Hematopoietic multipotent progenitor cell treated with erythropoietin and hydrocortisone succinate and interleukin-3 and kit ligand, for 4 days (in vitro differentiated cells): ENCODE data around the gene ADAMTS12.
A peak's percentile ranks its signal among the peaks of the same experiment; 100 is the strongest.
"Not testable (repeated sequence)": the region's sequence is repeated elsewhere in the genome, so short reads cannot be mapped to it uniquely, and the experiment has no call there.

Source experiments
- DNase-seq: peaks from one replicate; pipeline ENCODE4 v3.0.0-alpha.2; 2015

ADAMTS12 gene

GRCh38 chr5:33901156-33901555, 9.4 kb upstream of the ADAMTS12 start:
- no peak for DNase-seq

DNA sequence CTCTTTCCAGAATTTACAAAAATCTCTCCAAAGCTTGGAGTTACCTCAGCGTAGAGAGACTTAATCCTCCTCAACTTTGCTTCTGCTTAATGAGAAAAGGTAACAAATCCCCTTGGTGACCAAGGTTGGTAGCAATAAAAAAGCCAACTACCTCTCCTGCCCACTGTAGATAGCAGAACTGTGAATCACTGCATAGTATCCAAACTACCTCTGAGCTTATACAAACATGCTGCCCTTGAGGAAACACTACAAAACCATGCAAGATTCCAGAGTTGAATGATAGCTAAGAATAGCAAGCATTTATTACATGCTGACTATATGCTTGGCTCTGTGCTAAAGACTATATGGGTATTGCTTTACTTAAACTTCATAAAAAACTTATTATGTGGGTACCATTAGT, 2.8 kb upstream of the ADAMTS12 start:
- no peak for DNase-seq

GRCh38 chr5:33892620-33893137, 889 bp upstream of the ADAMTS12 start:
- DNase-seq, result no peak

DNA sequence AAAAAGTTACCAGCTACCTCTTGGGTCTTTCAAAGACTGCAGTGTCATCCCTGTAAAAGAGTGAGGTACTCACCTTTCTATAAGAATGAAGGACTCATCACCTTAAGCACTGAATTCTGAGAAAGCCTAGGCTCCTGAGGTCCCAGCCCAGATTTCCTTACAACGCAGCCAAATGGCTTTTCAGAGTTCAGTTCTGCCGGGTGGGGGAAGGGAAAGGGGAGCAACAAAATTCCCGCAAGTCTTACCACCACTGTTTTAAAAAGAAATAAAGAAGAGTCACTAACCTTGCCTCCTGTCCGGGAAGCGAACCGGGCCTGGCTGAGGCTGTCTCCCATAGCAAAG, 373 bp downstream of the ADAMTS12 start:
- DNase-seq, result no peak

DNA sequence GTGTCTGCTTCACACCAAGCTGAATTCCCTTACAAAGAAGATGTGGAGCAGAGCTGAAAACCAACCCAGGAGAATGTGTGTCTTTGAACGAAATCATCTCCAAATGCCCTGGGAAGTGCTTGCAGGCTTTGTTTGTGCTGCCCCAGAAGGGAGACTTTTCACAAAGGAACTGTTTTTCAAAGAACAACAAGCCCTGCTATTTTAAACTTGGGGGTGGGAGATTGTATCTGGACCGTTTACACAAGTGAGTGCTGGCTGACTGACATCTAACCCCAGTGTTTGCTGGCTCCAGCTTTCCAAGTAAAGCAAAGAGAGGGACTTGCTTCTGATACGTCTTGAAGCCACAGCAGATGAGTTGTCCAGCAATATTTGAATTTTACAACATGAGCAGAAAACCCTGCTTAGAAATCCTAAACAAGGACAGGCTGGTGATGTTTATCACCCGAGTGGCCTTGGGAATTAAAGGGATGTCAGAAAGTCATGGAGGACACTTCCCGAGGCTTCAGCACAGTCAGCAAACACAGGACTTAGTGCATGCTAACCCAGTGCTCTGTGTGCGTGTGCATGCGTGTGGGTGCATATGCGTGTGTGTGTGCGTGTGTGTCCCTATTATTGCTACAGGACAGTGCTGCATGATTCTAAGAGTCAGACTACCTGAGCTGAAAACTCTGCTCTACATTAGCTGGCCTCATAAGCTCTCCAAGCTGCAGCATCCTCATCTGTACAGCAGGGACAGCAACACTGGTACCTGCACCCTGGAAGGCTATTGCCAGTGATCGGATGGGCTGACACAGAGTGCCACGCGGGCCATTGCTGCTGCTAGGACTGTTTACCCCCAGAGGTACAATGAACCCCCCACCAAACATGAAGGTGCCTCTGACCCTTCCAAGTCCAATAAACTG, 1.4 kb downstream of the ADAMTS12 start:
- DNase-seq, result no peak

DNA sequence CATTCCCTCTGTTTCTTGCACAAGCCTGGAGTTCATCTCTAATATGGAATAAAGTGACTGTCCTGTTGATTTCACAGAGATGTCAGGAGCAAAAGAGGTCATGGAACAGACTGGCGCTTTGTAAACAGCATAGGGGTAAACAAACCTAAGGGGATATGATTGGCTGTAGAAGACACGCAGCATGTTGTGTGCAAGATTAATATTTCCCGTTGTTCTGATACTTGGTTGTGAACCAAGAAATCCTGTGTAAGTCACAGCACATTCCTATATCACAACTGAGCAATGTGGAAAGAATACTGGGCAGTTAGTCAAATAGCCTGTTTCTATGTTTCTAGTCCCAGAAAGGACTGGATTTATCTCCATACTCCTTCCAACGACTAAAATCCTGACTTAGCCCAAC, 3.2 kb downstream of the ADAMTS12 start:
- no peak for DNase-seq

DNA sequence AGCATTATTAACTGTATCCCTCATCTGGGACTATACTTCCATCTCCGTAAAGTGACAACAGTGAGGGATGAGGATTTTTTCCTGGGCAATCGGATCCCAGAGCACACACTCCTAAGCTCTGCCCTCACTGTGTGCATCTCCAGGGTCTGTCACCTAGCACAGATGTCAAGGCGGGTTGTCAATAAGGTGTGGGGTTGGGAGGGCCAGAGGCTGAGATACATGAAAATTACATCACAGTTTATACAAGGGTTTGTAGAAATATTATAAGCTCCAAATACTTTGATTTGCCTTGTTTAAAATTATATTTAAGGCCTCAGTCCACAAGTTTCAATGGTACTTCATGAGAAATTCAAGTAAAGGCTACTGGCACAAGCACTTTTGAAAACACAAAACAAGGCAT, 4.5 kb downstream of the ADAMTS12 start:
- no peak for DNase-seq

DNA sequence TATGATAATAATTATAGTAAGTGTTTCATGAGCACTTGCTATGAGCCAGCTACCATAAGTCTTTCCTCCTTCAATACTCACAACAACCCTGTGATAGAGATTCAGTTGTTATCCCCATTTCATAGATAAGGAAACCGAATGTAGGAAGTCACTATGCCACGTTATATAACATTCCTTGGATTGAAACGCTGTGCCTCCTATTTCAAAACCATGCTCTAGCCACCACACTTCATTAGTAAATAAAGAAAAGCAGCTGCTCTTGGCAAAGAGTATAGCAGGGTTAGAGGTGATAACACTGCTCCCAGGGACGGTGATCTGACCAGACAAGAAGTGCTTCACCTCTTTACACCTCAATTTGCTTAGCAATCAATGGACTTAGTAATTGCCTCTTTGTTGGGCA, 5.5 kb downstream of the ADAMTS12 start:
- DNase-seq, result no peak

GRCh38 chr5:33885679-33886078, 6.1 kb downstream of the ADAMTS12 start:
- DNase-seq, result no peak

DNA sequence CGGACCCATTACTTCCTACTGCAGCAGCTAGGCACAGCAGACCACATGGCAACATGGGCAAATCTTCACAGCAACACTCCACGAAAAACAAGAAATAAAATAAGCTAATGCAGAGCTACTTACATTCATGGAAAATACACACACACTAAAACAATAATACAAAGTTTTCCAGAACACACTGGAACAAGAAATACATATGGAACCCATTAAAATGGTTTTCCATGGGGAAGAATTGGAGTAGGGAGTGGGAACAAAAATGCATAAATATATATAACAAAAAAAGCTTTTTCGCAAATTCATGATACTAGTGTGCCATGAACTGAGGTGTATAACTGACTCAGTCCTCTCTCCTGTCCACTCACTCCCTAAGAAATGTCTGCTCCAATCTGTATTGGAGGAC, 8.3 kb downstream of the ADAMTS12 start:
- DNase-seq, result no peak

GRCh38 chr5:33880319-33880718, 11.5 kb downstream of the ADAMTS12 start:
- DNase-seq, result no peak

DNA sequence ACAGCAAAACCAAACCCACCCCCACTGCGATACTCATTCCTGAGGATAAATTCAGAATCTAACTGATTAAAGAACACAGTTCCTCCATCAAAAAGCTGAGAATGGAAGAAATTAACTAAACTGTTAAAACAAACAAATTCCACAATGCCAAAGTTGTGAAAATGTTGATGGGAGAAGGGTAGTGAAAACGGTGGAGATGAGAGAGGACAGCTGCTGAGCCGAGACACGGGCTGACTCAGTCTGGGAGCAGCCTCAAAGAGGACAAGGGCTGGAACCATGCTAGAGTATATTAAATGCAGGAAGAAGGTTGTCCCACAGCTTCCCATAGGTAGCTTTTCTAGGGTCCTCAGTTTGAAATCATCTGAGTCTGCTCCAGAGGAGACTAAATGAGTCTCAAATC, 14.3 kb downstream of the ADAMTS12 start:
- DNase-seq, result no peak

- no peak for DNase-seq
Measured at GRCh38 chr5:33867241-33867640, 24.5 kb downstream of the ADAMTS12 start.

GRCh38 chr5:33859177-33859576, 32.6 kb downstream of the ADAMTS12 start:
- DNase-seq, result not testable (repeated sequence)

DNA sequence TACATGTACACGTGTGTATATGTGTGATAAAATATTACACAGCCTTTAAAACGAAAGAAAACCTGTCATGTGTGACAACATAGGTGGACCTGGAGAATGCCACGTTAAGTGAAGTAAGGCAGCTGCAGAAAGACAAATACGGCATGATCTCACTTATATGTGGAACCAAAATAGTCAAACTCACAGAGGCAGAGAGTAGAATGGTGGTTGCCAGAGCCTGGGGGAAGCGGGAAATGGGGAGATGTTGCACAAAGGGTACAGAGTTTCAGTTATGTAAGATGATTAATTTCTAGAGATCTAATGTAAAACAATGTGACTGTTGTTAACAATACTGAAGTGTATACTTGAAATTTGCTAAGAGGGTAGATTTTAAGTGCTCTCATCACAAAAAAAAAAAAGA, 34.8 kb downstream of the ADAMTS12 start:
- DNase-seq, result no peak

GRCh38 chr5:33855396-33855795, 36.4 kb downstream of the ADAMTS12 start:
- no peak for DNase-seq

GRCh38 chr5:33854733-33855151, 37.0 kb downstream of the ADAMTS12 start:
- DNase-seq, result no peak

GRCh38 chr5:33852837-33853236, 39.0 kb downstream of the ADAMTS12 start:
- no peak for DNase-seq

GRCh38 chr5:33852319-33852718, 39.5 kb downstream of the ADAMTS12 start:
- no peak for DNase-seq

DNA sequence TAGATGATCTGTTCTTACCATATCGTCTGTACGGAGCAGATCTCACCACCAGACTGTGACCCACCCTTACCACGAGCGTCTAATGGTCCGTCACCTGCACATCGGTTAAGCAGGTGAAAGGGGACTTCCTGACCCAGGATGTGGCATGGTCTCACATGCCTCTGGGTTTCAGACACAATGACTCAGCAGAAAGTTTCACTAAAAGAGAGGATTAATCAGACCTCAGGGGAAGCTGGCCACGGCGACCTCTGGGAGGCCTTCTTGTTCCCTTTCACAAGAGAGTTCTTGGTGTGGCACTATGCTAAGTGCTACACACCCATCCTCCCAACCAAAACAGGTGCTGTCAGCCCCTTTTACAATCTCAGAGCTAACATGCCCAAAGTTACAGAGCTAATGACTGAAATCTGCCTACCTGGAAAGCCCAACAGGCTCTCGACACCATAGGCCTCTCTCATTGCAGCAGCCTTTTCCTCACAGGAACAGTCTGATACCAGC, 41.6 kb downstream of the ADAMTS12 start:
- DNase-seq, result peak; percentile 43

DNA sequence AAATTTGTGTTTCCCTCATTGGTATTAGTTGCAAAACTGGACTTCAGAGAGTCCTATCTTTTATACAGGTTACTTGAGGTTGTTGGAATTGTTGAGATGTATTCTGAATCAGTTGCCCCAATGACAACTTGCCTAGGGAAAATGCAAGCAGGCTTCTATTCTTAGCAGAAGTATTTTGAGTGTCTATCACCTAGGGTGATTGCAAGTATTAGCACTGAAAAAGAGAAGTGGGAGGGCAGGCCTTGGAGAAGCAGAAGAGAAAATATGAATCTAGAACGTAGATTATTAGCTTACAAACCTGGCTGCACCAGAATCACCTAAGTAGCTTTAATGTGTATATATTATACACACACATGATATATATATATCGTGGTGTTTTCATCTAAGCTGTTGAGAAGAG, 43.2 kb downstream of the ADAMTS12 start:
- no peak for DNase-seq

- DNase-seq, result no peak
Measured at GRCh38 chr5:33846851-33847250, 44.9 kb downstream of the ADAMTS12 start.

GRCh38 chr5:33843579-33843978, 48.2 kb downstream of the ADAMTS12 start:
- no peak for DNase-seq

DNA sequence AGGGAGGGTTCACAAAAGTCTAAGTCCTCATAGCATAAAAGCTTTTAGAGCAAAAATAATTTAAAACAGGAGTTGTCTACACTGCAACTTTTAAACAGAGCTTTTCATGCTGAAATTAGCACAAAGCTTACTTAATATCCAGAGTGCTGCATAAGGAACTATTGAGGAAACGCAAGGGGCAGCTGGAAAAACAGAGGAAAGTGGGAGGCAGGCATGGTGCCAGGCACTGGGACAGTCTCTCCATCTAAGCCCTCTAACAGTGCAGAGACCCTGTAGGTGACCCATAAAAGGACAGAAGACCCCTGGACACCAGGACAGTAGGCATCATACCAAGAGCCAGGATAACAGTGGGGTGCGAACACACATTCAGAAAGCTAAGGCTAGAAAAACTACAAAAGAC, 49.3 kb downstream of the ADAMTS12 start:
- DNase-seq, result no peak

GRCh38 chr5:33841891-33842290, 49.9 kb downstream of the ADAMTS12 start:
- no peak for DNase-seq
